Fibroblast of the aortic adventitia (primary cell): ENCODE results near the gene WWC1. TPM values are rescaled to one million over a fixed set of nuclear protein-coding genes. Genes with fewer than 3 reads are reported as not detected.

Experiments
- DNase-seq: peaks from one replicate; pipeline ENCODE4 v3.0.0-alpha.2; 2010; ENCODE audit warnings: low read depth
- H3K4me3 ChIP-seq: 2 replicates; pipeline ENCODE4 v1.5.1; 2011; ENCODE audit warnings: low read depth, mild to moderate bottlenecking, control low read depth, low read length, moderate library complexity
- CTCF ChIP-seq: IDR thresholded peaks from 2 replicates; pipeline ENCODE4 v1.5.1; 2011; ENCODE audit warnings: mild to moderate bottlenecking, low read length, control low read depth, inconsistent platforms; ENCODE audit not compliant: insufficient read depth
- total RNA-seq: library from RNA; depleted of rRNA; stranded (reverse); fragments of >200 nt; gene quantifications from 2 replicates; pipeline ENCODE4 v1.2.3, GENCODE V29; 2012; ENCODE audit warnings: low replicate concordance

Gene WWC1
- total RNA-seq, 1 donor, result 0.45 TPM

GRCh38 chr5:168404365-168404764 is 112.9 kb downstream of the WWC1 start:
- H3K4me3 ChIP-seq, result no peak overlapping the region
- peak; percentile 58 for DNase-seq
- TF ChIP-seq CTCF, result no peak

GRCh38 chr5:168407211-168407610 is 115.8 kb downstream of the WWC1 start:
- no peak for DNase-seq
- H3K4me3 ChIP-seq, result no peak overlapping the region
- no peak for TF ChIP-seq CTCF

GRCh38 chr5:168408561-168409305 is 117.3 kb downstream of the WWC1 start:
- TF ChIP-seq CTCF, result no peak
- H3K4me3 ChIP-seq, result no peak overlapping the region
- DNase-seq, result peak; percentile 71

- TF ChIP-seq CTCF, result no peak
- DNase-seq, result peak; percentile 92
- H3K4me3 ChIP-seq, result peak overlapping the region; percentile 31
Measured at GRCh38 chr5:168409591-168410458, 118.4 kb downstream of the WWC1 start.

- no peak overlapping the region for H3K4me3 ChIP-seq
- DNase-seq, result no peak
- TF ChIP-seq CTCF, result no peak
Measured at GRCh38 chr5:168411871-168412270, 120.4 kb downstream of the WWC1 start.

GRCh38 chr5:168413062-168413461 is 121.6 kb downstream of the WWC1 start:
- no peak overlapping the region for H3K4me3 ChIP-seq
- TF ChIP-seq CTCF, result no peak
- DNase-seq, result no peak
